ENCODE data around the gene ANKRD26. TPM values are rescaled to one million over a fixed set of nuclear protein-coding genes. Genes with fewer than 3 reads are reported as not detected.

The ANKRD26 gene
- total RNA-seq, 4 donors from 2014 or later: 4.0 to 12.5 (median 6.2) TPM

GRCh38 chr10:26997610-26998009, 102.7 kb downstream of the ANKRD26 start:
- Histone ChIP-seq H3K9me3 (no peaks in the 10 kb centered on the region), H3K4me3 (no peak overlapping the region), H3K27me3 (no peaks in the 10 kb centered on the region), H3K36me3 (peaks cover 0 to 8% (median 2%) of the 10 kb centered on the region in 4 donors), H3K4me1 (no peaks in the 10 kb centered on the region), H3K27ac (replicated peaks in 1 of 4) (no peak overlapping the region)
- intact Hi-C loops (cut with DNase I): no loop called here
- WGBS: 95% methylated on average over 9 of the region's 9 CpGs
- DNase-seq (ENCODE audit: extremely low spot score): no peak
- no peak for TF ChIP-seq POLR2AphosphoS5 (IDR thresholded peaks at IDR 0.05)

GRCh38 chr10:26994743-26995142, 105.6 kb downstream of the ANKRD26 start:
- TF ChIP-seq CTCF (IDR thresholded peaks at IDR 0.05) (no peak), POLR2AphosphoS5 (IDR thresholded peaks at IDR 0.05) (no peak), POLR2A (IDR thresholded peaks at IDR 0.05; ENCODE audit: low read depth) (no peak), EP300 (IDR thresholded peaks at IDR 0.05) (no peak)
- H3K36me3 ChIP-seq: no peaks in the 10 kb centered on the region
- no peak overlapping the region for H3K4me3 ChIP-seq
- WGBS: 92% methylated on average over 3 of the region's 3 CpGs
- no peaks in the 10 kb centered on the region for H3K9me3 ChIP-seq
- H3K27me3 ChIP-seq: no peaks in the 10 kb centered on the region
- intact Hi-C loops (cut with DNase I): no loop called here
- DNase-seq (ENCODE audit: extremely low spot score): no peak
- H3K27ac ChIP-seq (replicated peaks in 1 of 4): no peak overlapping the region
- H3K4me1 ChIP-seq: no peaks in the 10 kb centered on the region

GRCh38 chr10:26987851-26988250, 112.4 kb downstream of the ANKRD26 start:
- Histone ChIP-seq H3K27me3 (no peaks in the 10 kb centered on the region), H3K27ac (replicated peaks in 1 of 4) (no peak overlapping the region)
- TF ChIP-seq POLR2AphosphoS5 (IDR thresholded peaks at IDR 0.05) (no peak), POLR2A (IDR thresholded peaks at IDR 0.05; ENCODE audit: low read depth) (no peak), EP300 (IDR thresholded peaks at IDR 0.05) (no peak), CTCF (IDR thresholded peaks at IDR 0.05) (no peak)

GRCh38 chr10:26983156-26983555, 117.1 kb downstream of the ANKRD26 start:
- no peak for DNase-seq (ENCODE audit: extremely low spot score)
- no peaks in the 10 kb centered on the region for H3K4me1 ChIP-seq
- 25% methylated on average over 1 of the region's 1 CpG for WGBS
- intact Hi-C loops (cut with DNase I): no loop called here
- peaks cover 0 to 23% (median 0%) of the 10 kb centered on the region in 4 donors for H3K36me3 ChIP-seq
- no peak for TF ChIP-seq POLR2AphosphoS5 (IDR thresholded peaks at IDR 0.05)
- no peak for TF ChIP-seq POLR2A (IDR thresholded peaks at IDR 0.05; ENCODE audit: low read depth)
- TF ChIP-seq CTCF (IDR thresholded peaks at IDR 0.05): no peak
- no peak for TF ChIP-seq EP300 (IDR thresholded peaks at IDR 0.05)
- no peaks in the 10 kb centered on the region for H3K9me3 ChIP-seq
- no peak overlapping the region for H3K27ac ChIP-seq (replicated peaks in 1 of 4)
- no peaks in the 10 kb centered on the region for H3K27me3 ChIP-seq
- H3K4me3 ChIP-seq: no peak overlapping the region

More at GRCh38 chr10:26987851-26988250, 112.4 kb downstream of the ANKRD26 start:
- no peaks in the 10 kb centered on the region for H3K4me1 ChIP-seq
- 100% methylated on average over 1 of the region's 1 CpG for WGBS
- intact Hi-C loops (cut with DNase I): no loop called here
- no peaks in the 10 kb centered on the region for H3K36me3 ChIP-seq
- peak; percentile 50 for DNase-seq (ENCODE audit: extremely low spot score)
- H3K4me3 ChIP-seq: no peak overlapping the region
- no peaks in the 10 kb centered on the region for H3K9me3 ChIP-seq

GRCh38 chr10:26982058-26982457, 118.2 kb downstream of the ANKRD26 start:
- H3K36me3 ChIP-seq: peaks cover 0 to 26% (median 0%) of the 10 kb centered on the region in 4 donors
- H3K27ac ChIP-seq (replicated peaks in 1 of 4): no peak overlapping the region
- no peaks in the 10 kb centered on the region for H3K4me1 ChIP-seq
- no peaks in the 10 kb centered on the region for H3K27me3 ChIP-seq
- H3K9me3 ChIP-seq: no peaks in the 10 kb centered on the region
- no peak overlapping the region for H3K4me3 ChIP-seq
- TF ChIP-seq CTCF (IDR thresholded peaks at IDR 0.05): no peak
- no peak for TF ChIP-seq POLR2AphosphoS5 (IDR thresholded peaks at IDR 0.05)
- no peak for TF ChIP-seq POLR2A (IDR thresholded peaks at IDR 0.05; ENCODE audit: low read depth)
- TF ChIP-seq EP300 (IDR thresholded peaks at IDR 0.05): no peak
- DNase-seq (ENCODE audit: extremely low spot score): no peak
- 85% methylated on average over 1 of the region's 1 CpG for WGBS
- intact Hi-C loops (cut with DNase I): no loop called here

All from esophagus muscularis mucosa (tissue), 4 donors.